DMS153 treated with DMSO at 0.1 percent for 48 hours (cell line): ENCODE data around the gene DNLZ.
A peak's percentile ranks its signal among the peaks of the same experiment; 100 is the strongest.
"Not testable (repeated sequence)": the region's sequence is repeated elsewhere in the genome, so short reads cannot be mapped to it uniquely, and the experiment has no call there.

Experiments
- DNase-seq: peaks from one replicate; lab custom pipeline; 2025; ENCODE audit not compliant: unreplicated experiment; lab: John Stamatoyannopoulos, UW

DNLZ gene

GRCh38 chr9:136320972-136321371, 42.6 kb downstream of the DNLZ start:
- DNase-seq, result not testable (repeated sequence)

- not testable (repeated sequence) for DNase-seq
Observed at GRCh38 chr9:136319955-136320354, 43.6 kb downstream of the DNLZ start.

- not testable (repeated sequence) for DNase-seq
Observed at GRCh38 chr9:136319244-136319643, 44.3 kb downstream of the DNLZ start.

- DNase-seq, result no peak
Observed at GRCh38 chr9:136318776-136319241, 44.7 kb downstream of the DNLZ start.

GRCh38 chr9:136318111-136318775, 45.3 kb downstream of the DNLZ start:
- DNase-seq, result no peak

- no peak for DNase-seq
Observed at GRCh38 chr9:136317695-136318094, 45.8 kb downstream of the DNLZ start.

GRCh38 chr9:136316896-136317676, 46.5 kb downstream of the DNLZ start:
- DNase-seq, result no peak

GRCh38 chr9:136316271-136316751, 47.2 kb downstream of the DNLZ start:
- no peak for DNase-seq

GRCh38 chr9:136314944-136315343, 48.6 kb downstream of the DNLZ start:
- no peak for DNase-seq

GRCh38 chr9:136314056-136314416, 49.5 kb downstream of the DNLZ start:
- no peak for DNase-seq

- no peak for DNase-seq
Observed at GRCh38 chr9:136313111-136314055, 50.2 kb downstream of the DNLZ start.

- no peak for DNase-seq
Observed at GRCh38 chr9:136312436-136312835, 51.1 kb downstream of the DNLZ start.

- DNase-seq, result no peak
Observed at GRCh38 chr9:136312009-136312375, 51.6 kb downstream of the DNLZ start.

- DNase-seq, result peak; percentile 74
Observed at GRCh38 chr9:136311051-136312008, 52.2 kb downstream of the DNLZ start.

- DNase-seq, result peak; percentile 38
Observed at GRCh38 chr9:136310273-136311030, 53.1 kb downstream of the DNLZ start.

GRCh38 chr9:136309806-136310220, 53.7 kb downstream of the DNLZ start:
- no peak for DNase-seq
